ENCODE results near the gene GPC4.

Gene GPC4

GRCh38 chrX:133415276-133416105 is at the start of gene GPC4:
GPC4 (minus strand) TSS chrX:133415489; CDS start chrX:133414965, 524 bp downstream.
- no peak for DNase-seq

- DNase-seq, result no peak
These were observed 45.9 kb upstream of the GPC4 start for GRCh38 chrX:133461231-133461630.

GRCh38 chrX:133454924-133455323 is 39.6 kb upstream of the GPC4 start:
- DNase-seq, result no peak

- no peak for DNase-seq
These were observed 39.2 kb upstream of the GPC4 start for GRCh38 chrX:133454491-133454914.

GRCh38 chrX:133448512-133449076 is 33.3 kb upstream of the GPC4 start:
- DNase-seq, result no peak

GRCh38 chrX:133444952-133445831 is 29.9 kb upstream of the GPC4 start:
- no peak for DNase-seq

- DNase-seq, result no peak
These were observed 28.9 kb upstream of the GPC4 start for GRCh38 chrX:133444196-133444595.

- no peak for DNase-seq
These were observed 25.5 kb upstream of the GPC4 start for GRCh38 chrX:133440797-133441163.

- DNase-seq, result no peak
These were observed 24.9 kb upstream of the GPC4 start for GRCh38 chrX:133440081-133440796.

GRCh38 chrX:133437766-133438165 is 22.5 kb upstream of the GPC4 start:
- DNase-seq, result no peak

GRCh38 chrX:133437356-133437755 is 22.1 kb upstream of the GPC4 start:
- DNase-seq, result no peak

- no peak for DNase-seq
These were observed 20.3 kb upstream of the GPC4 start for GRCh38 chrX:133435544-133436124.

- no peak for DNase-seq
These were observed 19.0 kb upstream of the GPC4 start for GRCh38 chrX:133434197-133434820.

- DNase-seq, result no peak
These were observed 4.6 kb upstream of the GPC4 start for GRCh38 chrX:133419911-133420310.

GRCh38 chrX:133418588-133418987 is 3.3 kb upstream of the GPC4 start:
- DNase-seq, result no peak

GRCh38 chrX:133417364-133417763 is 2.1 kb upstream of the GPC4 start:
- no peak for DNase-seq

GRCh38 chrX:133414406-133415275 is 648 bp downstream of the GPC4 start:
- no peak for DNase-seq

- no peak for DNase-seq
These were observed 1.9 kb downstream of the GPC4 start for GRCh38 chrX:133413218-133413925.

- no peak for DNase-seq
These were observed 2.6 kb downstream of the GPC4 start for GRCh38 chrX:133412665-133413064.

GRCh38 chrX:133412246-133412645 is 3.0 kb downstream of the GPC4 start:
- no peak for DNase-seq

Measured in CD4-positive, alpha-beta T cell treated with Interleukin-6 for 4 hours (primary cell).